ENCODE measurements around the gene HLA-DRB1. TPM values are rescaled to one million over a fixed set of nuclear protein-coding genes. Genes with fewer than 3 reads are reported as not detected.

HLA-DRB1 gene
- total RNA-seq, 1 experiment from 2014 or later: not detected

GRCh38 chr6:32613475-32613874, 23.8 kb upstream of the HLA-DRB1 start:
- CTCF ChIA-PET: no interaction called here
- intact Hi-C loops (cut with micrococcal nuclease): no loop called here
- no peak for TF ChIP-seq CTCF (IDR thresholded peaks at IDR 0.05; ENCODE audit: unreplicated experiment)
- no TSS peak for BruUV-seq (replicated peaks)
- no peak for DNase-seq (ENCODE audit: unreplicated experiment)
- H3K36me3 Mint-ChIP-seq (ENCODE audit: insufficient read depth, unreplicated experiment): peaks cover 13% of the 10 kb centered on the region
- H3K4me3 Mint-ChIP-seq (ENCODE audit: unreplicated experiment): no peak overlapping the region
- peaks cover 48% of the 10 kb centered on the region for H3K27me3 Mint-ChIP-seq (ENCODE audit: insufficient read depth, unreplicated experiment)
- H3K27ac Mint-ChIP-seq (ENCODE audit: low read depth, unreplicated experiment): no peak overlapping the region
- H3K9me3 Mint-ChIP-seq (ENCODE audit: unreplicated experiment): no peaks in the 10 kb centered on the region
- POLR2A ChIA-PET: interaction anchor here (1.2 kb wide), 1 partner anchor 31 kb away, joined by 3 read pairs; no protein-coding TSS in a partner anchor
- no peaks in the 10 kb centered on the region for H3K4me1 Mint-ChIP-seq (ENCODE audit: insufficient read depth, unreplicated experiment)

- Mint-ChIP-seq H3K4me3 (ENCODE audit: unreplicated experiment) (no peak overlapping the region), H3K4me1 (ENCODE audit: insufficient read depth, unreplicated experiment) (no peaks in the 10 kb centered on the region), H3K27ac (ENCODE audit: low read depth, unreplicated experiment) (no peak overlapping the region), H3K27me3 (ENCODE audit: insufficient read depth, unreplicated experiment) (peaks cover 52% of the 10 kb centered on the region), H3K36me3 (ENCODE audit: insufficient read depth, unreplicated experiment) (peaks cover 3% of the 10 kb centered on the region), H3K9me3 (ENCODE audit: unreplicated experiment) (no peaks in the 10 kb centered on the region)
- DNase-seq (ENCODE audit: unreplicated experiment): no peak
- intact Hi-C loops (cut with micrococcal nuclease): no loop called here
- no TSS peak for BruUV-seq (replicated peaks)
- no peak for TF ChIP-seq CTCF (IDR thresholded peaks at IDR 0.05; ENCODE audit: unreplicated experiment)
- ChIA-PET POLR2A (no interaction called here), CTCF (no interaction called here)
Measured at GRCh38 chr6:32610682-32611296, 21.1 kb upstream of the HLA-DRB1 start.

GRCh38 chr6:32609731-32610640, 20.3 kb upstream of the HLA-DRB1 start:
- ChIA-PET CTCF (no interaction called here), POLR2A (interaction anchor here (0.6 kb wide), 1 partner anchor 13 kb away, joined by 3 read pairs; no protein-coding TSS in a partner anchor)
- intact Hi-C loops (cut with micrococcal nuclease): no loop called here
- no peaks in the 10 kb centered on the region for H3K4me1 Mint-ChIP-seq (ENCODE audit: insufficient read depth, unreplicated experiment)
- peaks cover 52% of the 10 kb centered on the region for H3K27me3 Mint-ChIP-seq (ENCODE audit: insufficient read depth, unreplicated experiment)
- H3K36me3 Mint-ChIP-seq (ENCODE audit: insufficient read depth, unreplicated experiment): no peaks in the 10 kb centered on the region
- no peaks in the 10 kb centered on the region for H3K9me3 Mint-ChIP-seq (ENCODE audit: unreplicated experiment)
- no peak for TF ChIP-seq CTCF (IDR thresholded peaks at IDR 0.05; ENCODE audit: unreplicated experiment)
- no peak overlapping the region for H3K27ac Mint-ChIP-seq (ENCODE audit: low read depth, unreplicated experiment)
- no TSS peak for BruUV-seq (replicated peaks)
- peak; percentile 95 for DNase-seq (ENCODE audit: unreplicated experiment)
- no peak overlapping the region for H3K4me3 Mint-ChIP-seq (ENCODE audit: unreplicated experiment)

- ChIA-PET CTCF (no interaction called here), POLR2A (interaction anchor here (0.6 kb wide), 1 partner anchor 12 kb away, joined by 3 read pairs; no protein-coding TSS in a partner anchor)
- Mint-ChIP-seq H3K27ac (ENCODE audit: low read depth, unreplicated experiment) (no peak overlapping the region), H3K27me3 (ENCODE audit: insufficient read depth, unreplicated experiment) (peaks cover 53% of the 10 kb centered on the region), H3K4me1 (ENCODE audit: insufficient read depth, unreplicated experiment) (no peaks in the 10 kb centered on the region), H3K4me3 (ENCODE audit: unreplicated experiment) (no peak overlapping the region), H3K9me3 (ENCODE audit: unreplicated experiment) (no peaks in the 10 kb centered on the region), H3K36me3 (ENCODE audit: insufficient read depth, unreplicated experiment) (no peaks in the 10 kb centered on the region)
- intact Hi-C loops (cut with micrococcal nuclease): no loop called here
- no TSS peak for BruUV-seq (replicated peaks)
- no peak for DNase-seq (ENCODE audit: unreplicated experiment)
- no peak for TF ChIP-seq CTCF (IDR thresholded peaks at IDR 0.05; ENCODE audit: unreplicated experiment)
Measured at GRCh38 chr6:32609391-32609730, 19.7 kb upstream of the HLA-DRB1 start.
